SK-N-SH (cell line): ENCODE measurements around the gene LAPTM4A. TPM values are rescaled to one million over a fixed set of nuclear protein-coding genes. Genes with fewer than 3 reads are reported as not detected.

Source experiments
- CTCF ChIA-PET: fragments of 300-600, 350-600 bp; formaldehyde crosslinking; extraction: SDS; loops from one replicate; lab custom pipeline; 2021; lab: Yijun Ruan, JAX
- POLR2A ChIA-PET: fragments of 350-600 bp; sonication (Branson Sonifier 250); formaldehyde crosslinking; extraction: SDS; loops from one replicate; lab custom pipeline; 2020; ENCODE audit warnings: antibody characterized with exemption, inconsistent platforms; lab: Yijun Ruan, JAX
- DNase-seq: peaks from one replicate; pipeline ENCODE4 v3.0.0; 2012
- H2AFZ ChIP-seq: fragments of 200-600 bp; sonication (generic); 2 replicates; pipeline ENCODE4 v1.8.1; 2016; ENCODE audit warnings: antibody characterized with exemption, mild to moderate bottlenecking, low read depth
- H3F3A ChIP-seq: fragments of 200-600 bp; sonication (generic); replicated peaks from 2 replicates; pipeline ENCODE3; 2016; ENCODE audit warnings: antibody characterized with exemption, mild to moderate bottlenecking; ENCODE audit not compliant: insufficient read depth
- H3K27ac ChIP-seq, 2 experiments: fragments of 200-500 bp in 1 of 2; fragments of 200-600 bp in 1 of 2; sonication (Bioruptor generic) in 1 of 2; sonication (generic), shearing (Covaris generic) in 1 of 2; 2 replicates each; pipeline versions ENCODE4 v1.5.1 to v1.6.1; 2014 to 2016; ENCODE audit warnings: low read depth in 2 of 2, inconsistent platforms in 1 of 2, low read length in 1 of 2, mild to moderate bottlenecking in 1 of 2, mixed read lengths in 1 of 2
- H3K27me3 ChIP-seq: fragments of 200-600 bp; sonication (generic), shearing (Covaris generic); 2 replicates; pipeline ENCODE4 v1.6.1; 2016; ENCODE audit warnings: mixed run types; ENCODE audit not compliant: insufficient read depth
- H3K36me3 ChIP-seq, 2 experiments: fragments of 200-500 bp in 1 of 2; fragments of 200-600 bp in 1 of 2; sonication (Bioruptor generic) in 1 of 2; sonication (generic) in 1 of 2; replicated peaks in 1 of 2; 2 replicates each; pipeline versions ENCODE3 to v1.5.1; 2014 to 2016; ENCODE audit warnings: low read length in 1 of 2, mild to moderate bottlenecking in 1 of 2; ENCODE audit not compliant: insufficient read depth in 2 of 2, control insufficient read depth in 1 of 2
- H3K4me1 ChIP-seq, 2 experiments: fragments of 200-500 bp in 1 of 2; fragments of 200-600 bp in 1 of 2; sonication (Bioruptor generic) in 1 of 2; sonication (generic), shearing (Covaris generic) in 1 of 2; 2 replicates each; pipeline versions ENCODE4 v1.5.1 to v1.6.1; 2014 to 2016; ENCODE audit warnings: low read depth in 1 of 2, low read length in 1 of 2, mixed run types in 1 of 2; ENCODE audit not compliant: insufficient read depth in 2 of 2, control insufficient read depth in 1 of 2
- H3K4me2 ChIP-seq: fragments of 200-600 bp; sonication (generic), shearing (Covaris generic); 2 replicates; pipeline ENCODE4 v1.6.1; 2017; ENCODE audit warnings: mixed run types
- H3K4me3 ChIP-seq, 2 experiments: fragments of 200-500 bp in 1 of 2; fragments of 200-600 bp in 1 of 2; sonication (Bioruptor generic) in 1 of 2; sonication (generic), shearing (Covaris generic) in 1 of 2; 2 replicates each; pipeline versions ENCODE4 v1.5.1 to v1.8.1; 2014 to 2016; ENCODE audit warnings: low read depth in 2 of 2, inconsistent platforms in 1 of 2, low read length in 1 of 2, mild to moderate bottlenecking in 1 of 2, mixed read lengths in 1 of 2, moderate library complexity in 1 of 2
- H3K79me2 ChIP-seq: fragments of 200-600 bp; sonication (generic); 2 replicates; pipeline ENCODE4 v1.8.1; 2017; ENCODE audit warnings: mild to moderate bottlenecking; ENCODE audit not compliant: insufficient read depth
- H3K9ac ChIP-seq: fragments of 200-600 bp; sonication (generic); 2 replicates; pipeline ENCODE4 v1.6.1; 2017; ENCODE audit warnings: mixed run types
- H3K9me2 ChIP-seq: fragments of 200-600 bp; sonication (generic); 2 replicates; pipeline ENCODE4 v1.6.1; 2017; ENCODE audit warnings: mixed run types
- H3K9me3 ChIP-seq: fragments of 200-600 bp; sonication (generic); 2 replicates; pipeline ENCODE4 v1.6.1; 2017; ENCODE audit warnings: mixed run types, mild to moderate bottlenecking, moderate library complexity
- H4K20me1 ChIP-seq: fragments of 200-600 bp; sonication (generic); 2 replicates; pipeline ENCODE4 v1.6.1; 2017; ENCODE audit warnings: mild to moderate bottlenecking, mixed run types; ENCODE audit not compliant: insufficient read depth
- CTCF ChIP-seq: fragments of 200-600 bp; sonication (generic); IDR thresholded peaks from 2 replicates; pipeline ENCODE4 v1.6.1; 2017; ENCODE audit warnings: antibody characterized with exemption, mild to moderate bottlenecking, moderate library complexity
- EP300 ChIP-seq, 2 experiments: IDR thresholded peaks; 2 replicates each; pipeline versions ENCODE4 v1.4.0 to v1.6.1; 2012; ENCODE audit warnings: borderline replicate concordance in 1 of 2, low read depth in 1 of 2, low read length in 1 of 2
- FOSL2 ChIP-seq: IDR thresholded peaks from 2 replicates; pipeline ENCODE4 v1.4.0; 2012; ENCODE audit warnings: low read depth, mild to moderate bottlenecking, moderate library complexity, borderline replicate concordance
- MEF2A ChIP-seq: IDR thresholded peaks from 2 replicates; pipeline ENCODE4 v1.4.0; 2012; ENCODE audit warnings: low read depth, borderline replicate concordance
- MXI1 ChIP-seq: IDR thresholded peaks from 2 replicates; pipeline ENCODE4 v1.6.1; 2012; ENCODE audit warnings: mild to moderate bottlenecking, low read depth, low read length, improper control_type of control experiment
- RCOR1 ChIP-seq: fragments of 150-350 bp; IDR thresholded peaks from 2 replicates; pipeline ENCODE4 v1.6.1; 2017; ENCODE audit warnings: antibody characterized with exemption, low read length
- REST ChIP-seq: IDR thresholded peaks from 2 replicates; pipeline ENCODE4 v1.6.1; 2012; ENCODE audit warnings: mild to moderate bottlenecking, low read depth, low read length, moderate library complexity
- RXRA ChIP-seq: IDR thresholded peaks from 2 replicates; pipeline ENCODE4 v1.4.0; 2012; ENCODE audit warnings: low read depth, mild to moderate bottlenecking, borderline replicate concordance
- TEAD4 ChIP-seq: IDR thresholded peaks from 2 replicates; pipeline ENCODE4 v1.4.0; 2012; ENCODE audit warnings: mild to moderate bottlenecking, borderline replicate concordance; ENCODE audit not compliant: insufficient read depth
- USF1 ChIP-seq: IDR thresholded peaks from 2 replicates; pipeline ENCODE4 v1.4.0; 2012; ENCODE audit warnings: low read depth, borderline replicate concordance
- WGBS: methylation state at CpG from one replicate; pipeline ENCODE4 v1.1.6; 2017; ENCODE audit warnings: low lambda C conversion rate; 5-methylcytosine and 5-hydroxymethylcytosine counted together
- polyA plus RNA-seq, 3 experiments: library from polyadenylated mRNA; depleted of rRNA; stranded (reverse); fragments of >200 nt; gene quantifications; 2 replicates each; pipeline ENCODE4 v1.2.3, GENCODE V29; 2012

Gene LAPTM4A
- polyA plus RNA-seq, 1 of the 3 experiments (the other 2 are of a cell fraction) = 306 TPM

GRCh38 chr2:20097889-20098714 is 46.7 kb upstream of the LAPTM4A start (continued):
- TF ChIP-seq REST = no peak
- TF ChIP-seq RCOR1 = peak; percentile 78
- peak; percentile 99 for TF ChIP-seq CTCF
- no peak for TF ChIP-seq FOSL2
- peak; percentile 63; the same call in 1 of the 2 replicates for TF ChIP-seq MXI1
- no peak for TF ChIP-seq USF1
- no peak for TF ChIP-seq TEAD4
- TF ChIP-seq RXRA = no peak
- no peak for TF ChIP-seq MEF2A
- TF ChIP-seq, all 33 proteins: peak for 10

GRCh38 chr2:20095469-20095868 is 44.0 kb upstream of the LAPTM4A start:
- no peaks in the 10 kb centered on the region for H3K9me2 ChIP-seq
- no peak overlapping the region for H3K4me2 ChIP-seq
- CTCF ChIA-PET = interaction anchor here (0.7 to 9.0 kb wide), 18 partner anchors 8 to 198 kb away, joined by 3 to 233 read pairs (median 4); partner anchors contain the start of genes LAPTM4A, MATN3 and SDC1
- no peak overlapping the region for H3K27ac ChIP-seq
- no peaks in the 10 kb centered on the region for H3K36me3 ChIP-seq
- peaks cover 17 to 22% of the 10 kb centered on the region in 2 experiments; a peak in 2 of 4 replicates for H3K4me1 ChIP-seq
- H3K4me3 ChIP-seq = no peak overlapping the region
- no peaks in the 10 kb centered on the region for H3K79me2 ChIP-seq
- DNase-seq = no peak
- H3K9ac ChIP-seq = no peak overlapping the region
- TF ChIP-seq EP300 (IDR thresholded peaks at IDR 0.05; ENCODE audit: borderline replicate concordance in 1 of 2, low read depth in 1 of 2, low read length in 1 of 2) (no peak), CTCF (no peak)
- TF ChIP-seq, all 33 proteins: peak for 0
- peaks cover 14% of the 10 kb centered on the region for H3F3A ChIP-seq
- H3K9me3 ChIP-seq = no peaks in the 10 kb centered on the region
- no peaks in the 10 kb centered on the region for H4K20me1 ChIP-seq
- H2AFZ ChIP-seq = no peak overlapping the region
- H3K27me3 ChIP-seq = no peaks in the 10 kb centered on the region
- POLR2A ChIA-PET = no interaction called here
- 89% methylated on average over 1 of the region's 1 CpG for WGBS
